NCI-H146 treated with DMSO at 0.1 percent for 48 hours (cell line): ENCODE measurements around the gene SLC25A2.
"Not testable (repeated sequence)": the region's sequence is repeated elsewhere in the genome, so short reads cannot be mapped to it uniquely, and the experiment has no call there.

Experiments used
- DNase-seq: peaks from one replicate; lab custom pipeline; 2025; ENCODE audit not compliant: unreplicated experiment; lab: John Stamatoyannopoulos, UW

SLC25A2 gene

DNA sequence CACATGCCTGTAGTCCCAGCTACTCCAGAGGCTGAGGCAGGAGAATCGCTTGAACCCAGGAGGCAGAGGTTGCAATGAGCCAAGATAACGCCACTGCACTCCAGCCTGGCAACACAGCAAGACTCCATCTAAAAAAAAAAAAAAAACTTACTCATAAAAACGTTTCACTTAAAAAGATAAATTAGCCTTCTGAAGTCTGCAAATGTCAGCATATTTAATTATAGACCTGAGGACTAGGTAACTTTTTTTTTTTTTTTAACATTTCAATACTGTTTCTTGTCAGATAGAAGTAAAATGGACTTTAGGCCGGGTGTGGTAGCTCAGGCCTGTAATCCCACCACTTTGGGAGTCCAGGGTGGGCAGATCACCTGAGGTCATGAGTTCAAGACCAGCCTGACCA is 13.1 kb upstream of the SLC25A2 start:
- not testable (repeated sequence) for DNase-seq

DNA sequence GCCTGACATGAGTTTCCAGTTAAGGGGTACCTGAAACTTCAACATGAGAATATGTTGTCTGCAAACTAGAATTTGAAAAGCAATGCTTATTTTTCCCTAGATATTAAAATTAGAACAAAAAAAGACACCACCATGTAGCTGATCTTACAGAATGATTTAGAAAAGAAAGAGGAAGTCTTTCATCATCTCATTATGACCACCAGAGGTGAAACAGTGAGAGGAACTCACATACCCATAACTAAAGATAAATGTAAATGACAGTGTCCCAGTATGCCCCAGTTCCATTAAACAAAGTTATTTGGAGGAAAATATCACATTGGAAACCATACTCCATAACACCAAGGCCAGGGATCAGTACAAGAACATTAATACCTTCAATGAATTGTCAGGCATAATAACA is 9.9 kb upstream of the SLC25A2 start:
- no peak for DNase-seq

DNA sequence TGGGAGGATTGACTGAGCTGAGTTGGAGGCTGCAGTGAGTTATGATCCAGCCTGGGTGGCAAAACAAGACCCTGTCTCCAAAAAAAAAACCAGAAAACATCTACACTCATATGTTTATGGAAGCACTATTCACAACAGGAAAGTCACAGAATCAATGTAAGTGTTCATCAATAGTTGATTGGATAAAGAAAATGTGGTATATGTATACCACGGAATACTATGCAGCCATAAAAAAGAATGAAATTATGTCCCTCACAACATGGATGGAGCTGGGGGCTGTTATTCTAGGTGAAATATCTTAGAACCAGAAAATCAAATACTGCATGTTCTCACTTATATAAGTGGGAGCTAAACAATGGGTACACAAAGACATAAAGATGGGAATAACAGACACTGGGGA is 2.8 kb upstream of the SLC25A2 start:
- no peak for DNase-seq

DNA sequence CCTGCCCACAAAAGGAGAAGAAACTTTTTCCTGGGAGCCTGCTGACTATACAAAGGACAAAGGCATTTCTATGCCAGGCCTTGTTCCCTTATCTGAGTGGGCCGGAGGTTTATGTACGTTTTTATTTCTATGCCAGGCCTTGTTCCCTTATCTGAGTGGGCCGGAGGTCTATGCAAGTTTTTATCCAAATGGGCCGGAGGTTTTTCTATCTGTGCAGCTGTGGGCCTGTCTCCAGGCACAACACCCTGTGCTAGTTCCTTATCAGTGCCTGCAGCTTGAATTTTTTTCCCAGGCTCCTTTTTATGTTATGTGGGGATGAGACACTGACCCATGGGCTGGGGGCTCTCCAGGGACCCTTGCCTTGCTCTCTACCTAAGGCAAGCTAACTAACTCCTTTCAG is 5.5 kb downstream of the SLC25A2 start:
- no peak for DNase-seq

DNA sequence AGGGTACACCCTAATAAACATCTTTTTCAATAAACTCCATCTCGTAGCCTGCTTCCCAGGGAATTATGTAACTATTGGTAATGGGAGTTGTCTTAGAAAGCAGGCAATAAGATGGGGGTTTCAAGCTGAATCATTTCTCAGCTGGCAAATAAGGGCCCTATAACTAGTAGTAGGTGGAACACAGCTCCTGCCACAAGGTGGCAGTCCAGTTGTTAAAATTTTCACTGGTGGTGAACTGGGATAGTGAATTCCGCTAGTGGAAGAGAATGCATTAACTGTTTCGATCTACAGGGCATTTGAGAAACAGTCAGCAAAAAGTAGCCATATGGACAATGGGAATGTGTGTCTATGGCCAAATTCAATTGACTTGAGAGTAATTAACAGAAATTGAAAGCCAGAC is 30.9 kb downstream of the SLC25A2 start:
- no peak for DNase-seq

DNA sequence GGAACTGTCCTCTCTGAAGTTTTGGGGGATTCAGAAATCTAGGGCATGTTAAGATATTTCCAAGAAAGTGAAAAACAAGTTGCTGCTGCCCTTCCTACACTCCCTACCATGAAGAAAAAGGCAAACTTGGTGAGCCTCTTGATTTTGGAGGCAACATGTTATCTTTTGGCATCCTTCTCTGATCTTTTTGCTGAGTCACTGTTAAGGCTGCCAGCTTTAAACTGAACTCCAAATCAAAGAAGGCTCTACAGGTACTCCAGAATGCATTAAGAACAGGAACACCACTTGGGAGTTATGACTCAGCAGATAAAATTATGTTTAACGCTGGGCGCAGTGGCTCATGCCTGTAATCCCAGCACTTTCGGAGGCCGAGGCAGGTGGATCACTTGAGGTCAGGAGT is 34.7 kb downstream of the SLC25A2 start:
- no peak for DNase-seq

DNA sequence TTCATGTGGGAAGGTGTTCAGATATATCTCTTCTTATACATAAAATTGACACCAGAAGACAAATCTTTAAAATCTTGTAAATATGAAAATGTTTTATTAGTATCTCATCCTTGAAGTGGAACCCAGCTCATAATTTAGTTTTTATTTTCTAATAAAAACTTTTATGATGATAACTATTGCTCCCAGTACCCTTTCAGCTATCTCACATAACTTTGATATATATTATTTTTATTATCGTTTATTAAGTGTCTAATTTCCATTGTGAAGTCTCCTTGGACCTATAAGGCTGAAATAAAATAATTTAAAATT is 42.7 kb downstream of the SLC25A2 start:
- no peak for DNase-seq

DNA sequence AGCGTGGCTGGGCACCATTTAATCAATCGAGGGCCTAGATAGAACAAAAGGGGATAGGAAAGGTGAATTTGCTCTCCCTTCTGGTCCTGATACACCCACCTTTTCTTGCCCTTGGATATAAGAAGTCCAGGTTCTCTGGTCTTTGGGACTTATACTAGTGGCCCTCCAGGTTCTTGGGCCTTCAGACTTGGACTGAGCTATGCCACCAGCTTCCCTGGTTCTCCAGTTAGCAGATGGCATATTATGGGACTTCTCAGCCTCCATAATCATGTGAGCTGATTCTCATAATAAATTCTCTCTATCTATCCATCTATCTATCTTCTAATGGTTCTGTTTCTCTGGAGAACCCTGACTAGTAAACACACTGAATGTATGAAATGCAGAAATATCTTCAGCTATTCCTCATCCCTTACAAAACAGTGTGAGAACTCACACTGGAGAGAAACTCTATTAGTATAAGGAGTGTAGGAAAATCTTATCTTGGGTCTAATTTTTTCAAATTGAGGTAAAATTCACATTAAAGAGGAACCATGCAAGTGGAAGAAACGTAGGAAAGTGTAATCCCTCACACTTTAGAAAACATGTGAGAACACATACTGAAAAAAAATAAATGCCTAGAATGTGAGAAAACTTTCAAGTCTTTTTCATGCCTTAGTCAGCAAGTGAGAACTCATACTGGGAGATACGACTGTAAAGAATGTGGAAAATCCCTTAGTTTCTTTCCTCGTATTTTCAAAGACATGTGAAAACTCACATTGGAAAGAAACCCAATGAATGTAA is 43.2 kb downstream of the SLC25A2 start:
- no peak for DNase-seq

DNA sequence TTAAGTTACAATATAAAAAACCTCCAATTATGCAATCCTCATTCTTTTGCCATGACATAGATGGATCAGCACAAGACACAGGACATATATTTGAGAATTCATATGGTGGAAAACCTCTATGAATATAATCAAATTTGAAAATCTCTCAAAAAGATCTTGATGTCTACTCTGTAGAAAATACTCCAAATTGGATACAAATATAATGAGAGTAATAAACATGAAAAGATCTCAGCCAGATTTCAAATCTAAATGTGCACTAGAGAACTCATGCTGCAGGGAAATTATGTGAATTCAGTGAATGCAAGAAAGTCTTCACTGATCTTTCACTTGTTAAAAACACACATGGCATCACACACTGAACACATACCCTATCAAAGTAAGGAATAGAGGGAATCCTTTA is 44.9 kb downstream of the SLC25A2 start:
- no peak for DNase-seq

DNA sequence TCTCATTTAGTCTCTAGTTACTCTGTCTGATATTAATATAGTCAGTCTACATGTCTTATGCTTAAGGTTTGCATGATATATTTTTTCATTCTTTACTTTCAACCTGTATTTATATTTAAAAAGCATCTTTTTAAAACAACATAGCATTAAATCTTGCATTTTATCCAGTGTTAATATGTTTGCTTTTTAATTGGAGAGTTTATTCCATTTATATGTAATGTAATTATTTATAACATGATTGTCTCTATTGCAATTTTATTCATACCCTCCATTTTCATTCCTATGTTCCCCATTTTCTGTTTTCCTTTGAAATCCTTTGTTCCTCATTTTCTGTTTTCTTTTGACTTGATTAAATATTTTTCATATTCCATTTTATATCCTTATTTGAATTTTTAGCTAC is 45.4 kb downstream of the SLC25A2 start:
- DNase-seq, result no peak
